ENCODE data around the gene CNBP.
"Not testable (repeated sequence)": the region's sequence is repeated elsewhere in the genome, so short reads cannot be mapped to it uniquely, and the experiment has no call there.

The CNBP gene

GRCh38 chr3:129184784-129185542, 1.3 kb upstream of the CNBP start:
- not testable (repeated sequence) for DNase-seq

GRCh38 chr3:129184396-129184657, 631 bp upstream of the CNBP start:
- peak; percentile 48 for DNase-seq

- no peak for DNase-seq
Measured at GRCh38 chr3:129182390-129183185, 1.1 kb downstream of the CNBP start.

DNA sequence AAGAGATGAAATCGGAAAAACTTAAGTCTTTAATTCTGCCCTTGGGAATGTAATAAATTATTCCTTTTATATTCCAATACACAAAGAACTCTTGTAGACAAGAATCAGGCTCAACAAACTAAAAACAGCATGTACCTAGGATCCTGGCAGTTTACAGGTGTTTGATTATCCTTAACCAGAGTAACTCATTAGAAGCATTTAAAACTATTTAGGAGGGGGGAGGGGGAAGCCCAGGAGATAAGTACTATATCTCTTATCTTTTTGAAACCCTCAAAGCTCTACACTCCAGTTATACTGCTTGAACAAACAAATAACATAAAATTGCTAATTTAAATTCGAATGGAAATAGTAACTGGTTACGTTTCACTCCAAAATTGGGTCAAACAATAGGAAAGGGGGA, 1.9 kb downstream of the CNBP start:
- DNase-seq, result no peak

DNA sequence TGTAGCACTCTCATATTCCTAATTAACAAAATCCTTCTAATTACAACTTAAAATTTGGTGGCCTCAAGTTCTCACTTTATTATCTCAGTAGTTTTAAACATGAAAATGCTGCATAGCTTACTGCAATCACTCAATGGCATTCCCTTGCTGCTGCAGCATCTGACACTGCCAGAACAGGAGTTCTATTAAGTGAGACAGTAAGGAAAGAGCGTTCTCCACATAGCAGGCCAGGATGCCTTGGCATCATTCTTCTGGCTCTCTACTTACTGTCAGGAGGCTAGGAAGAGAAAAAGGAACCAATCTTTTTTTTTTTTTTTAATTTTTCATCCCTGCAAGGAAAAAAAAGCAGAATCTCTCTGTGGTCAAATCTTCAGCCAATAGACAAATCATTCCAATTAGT, 3.2 kb downstream of the CNBP start:
- no peak for DNase-seq

- DNase-seq, result no peak
Measured at GRCh38 chr3:129176051-129176450, 7.6 kb downstream of the CNBP start.

- no peak for DNase-seq
Measured at GRCh38 chr3:129173725-129174124, 10.0 kb downstream of the CNBP start.

DNA sequence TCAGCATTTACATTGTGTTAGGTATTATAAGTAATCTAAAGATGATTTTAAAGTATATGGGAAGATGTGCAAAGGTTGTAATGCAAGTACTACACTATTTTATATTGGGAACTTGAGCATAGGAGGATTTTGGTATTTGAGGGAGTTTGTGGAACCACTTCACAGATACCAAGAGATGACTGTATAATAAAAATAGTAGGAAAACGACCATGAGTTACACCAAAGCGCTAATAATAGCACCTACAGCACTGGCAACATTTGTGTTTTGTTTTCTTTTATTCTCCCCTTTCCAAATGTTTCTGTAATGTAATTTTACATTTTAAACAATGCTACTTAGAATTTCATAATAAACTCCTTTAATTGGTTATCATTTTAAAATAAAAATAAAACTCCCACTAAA, 10.5 kb downstream of the CNBP start:
- no peak for DNase-seq

DNA sequence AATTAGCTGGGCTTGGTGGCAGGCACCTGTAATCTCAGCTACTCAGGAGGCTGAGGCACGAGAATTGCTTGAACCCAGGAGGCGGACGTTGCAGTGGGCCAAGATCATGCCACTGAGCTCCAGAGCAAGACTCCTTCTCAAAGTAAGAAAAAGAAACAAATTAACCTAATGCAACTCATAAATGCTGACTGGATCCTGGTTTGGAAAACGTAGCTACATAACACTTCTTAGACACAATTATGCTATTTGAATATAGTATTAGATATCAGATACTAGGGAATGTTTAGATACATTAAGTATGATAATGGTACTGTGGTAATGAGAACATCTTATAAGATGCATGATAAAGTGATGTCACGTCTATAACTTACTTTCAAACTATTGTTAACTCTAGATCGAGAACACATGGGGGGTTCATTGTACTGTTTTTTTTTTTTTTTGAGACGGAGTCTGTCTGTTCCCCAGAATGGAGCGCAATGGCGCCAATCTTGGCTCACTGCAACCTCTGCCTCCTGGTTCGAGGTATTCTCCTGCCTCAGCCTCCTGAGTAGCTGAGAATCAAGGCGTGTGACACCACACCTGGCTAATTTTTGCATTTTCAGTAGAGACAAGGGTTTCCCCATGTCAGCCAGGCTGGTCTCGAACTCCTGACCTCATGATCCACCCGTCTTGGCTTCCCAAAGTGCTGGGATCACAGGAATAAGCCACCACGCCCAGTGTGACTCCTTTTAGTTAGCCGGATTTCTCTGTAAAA, 16.9 kb downstream of the CNBP start:
- DNase-seq, result no peak

GRCh38 chr3:129165594-129165993, 18.1 kb downstream of the CNBP start:
- not testable (repeated sequence) for DNase-seq

DNA sequence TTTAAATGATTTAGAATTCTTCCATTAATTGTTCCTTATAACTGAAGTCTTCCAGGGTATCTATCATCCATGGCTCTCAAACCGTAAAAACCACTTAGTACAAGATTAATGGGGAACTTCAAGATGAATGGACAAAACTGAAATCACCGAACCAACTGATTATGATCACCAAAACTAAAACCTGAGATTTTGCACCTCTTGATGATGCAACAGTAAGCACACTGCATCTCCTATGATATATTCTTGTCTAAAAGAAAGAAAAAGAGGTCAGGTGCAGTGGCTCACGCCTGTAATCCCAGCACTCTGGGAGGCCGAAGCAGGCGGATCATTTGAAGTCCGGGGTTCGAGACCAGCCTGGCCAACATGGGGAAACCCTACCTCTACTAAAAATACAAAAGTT, 19.2 kb downstream of the CNBP start:
- DNase-seq, result no peak

GRCh38 chr3:129162729-129163579, 20.7 kb downstream of the CNBP start:
- DNase-seq, result no peak

- DNase-seq, result no peak
Measured at GRCh38 chr3:129161860-129162271, 21.8 kb downstream of the CNBP start.

GRCh38 chr3:129160891-129161859, 22.5 kb downstream of the CNBP start, which contains the start of gene ISY1:
Gene ISY1, minus strand, starts transcription at chr3:129161063. Its CDS starts 88 bp downstream, at chr3:129160975.
- DNase-seq, result peak; percentile 99

GRCh38 chr3:129144786-129145185, 38.9 kb downstream of the CNBP start:
- no peak for DNase-seq

DNA sequence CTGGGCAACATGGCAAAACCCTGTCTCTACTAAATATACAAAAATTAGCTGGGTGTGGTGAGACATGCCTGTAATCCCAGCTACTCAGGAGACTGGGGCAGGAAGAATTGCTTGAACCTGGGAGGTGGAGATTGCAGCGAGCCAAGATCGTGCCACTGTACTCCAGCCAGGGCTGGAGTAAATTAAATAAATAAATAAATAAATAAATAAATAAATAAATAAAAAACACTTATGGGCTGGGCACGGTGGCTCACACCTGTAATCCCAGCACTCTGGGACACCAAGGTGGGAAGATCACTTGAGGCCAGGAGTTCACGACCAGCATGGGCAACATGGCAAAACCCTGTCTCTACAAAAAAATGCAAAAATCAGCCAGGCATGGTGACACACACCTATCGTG, 42.7 kb downstream of the CNBP start:
- not testable (repeated sequence) for DNase-seq

DNA sequence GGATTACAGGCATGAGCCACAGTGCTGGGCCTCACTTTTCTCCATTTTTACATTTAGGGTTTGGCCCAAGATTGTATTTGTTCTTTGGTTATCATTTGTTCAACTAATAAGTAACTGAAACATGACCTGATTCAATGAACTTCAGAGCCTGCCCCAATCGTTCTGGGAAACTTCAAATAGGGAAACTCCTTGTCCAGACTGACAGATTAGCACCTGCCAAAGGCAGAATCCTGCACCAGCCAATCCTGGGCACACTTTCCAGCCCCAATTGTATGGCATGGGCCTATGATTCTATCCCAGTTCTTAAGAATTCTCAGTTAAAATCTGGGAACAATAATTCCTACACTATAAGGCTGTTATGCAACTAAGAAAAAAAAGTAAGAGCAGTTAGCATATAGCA, 43.8 kb downstream of the CNBP start:
- DNase-seq, result no peak

DNA sequence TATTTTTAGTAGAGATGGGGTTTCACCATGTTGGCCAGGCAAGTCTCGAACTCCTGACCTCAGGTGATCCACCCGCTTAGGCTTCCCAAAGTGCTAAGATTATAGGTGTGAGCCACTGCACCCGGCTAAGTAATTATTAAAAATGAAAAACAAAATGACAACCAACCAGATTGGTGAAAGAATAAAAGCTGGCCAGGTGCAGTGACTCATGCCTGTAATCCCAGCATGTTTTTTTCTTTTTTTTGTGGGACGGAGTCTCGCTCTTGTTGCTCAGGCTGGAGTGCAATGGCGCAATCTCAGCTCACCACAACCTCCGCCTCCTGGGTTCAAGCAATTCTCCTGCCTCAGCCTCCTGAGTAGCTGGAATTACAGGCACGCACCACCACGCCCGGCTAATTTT, 47.4 kb downstream of the CNBP start:
- DNase-seq, result not testable (repeated sequence)

- DNase-seq, result no peak
Measured at GRCh38 chr3:129132097-129132866, 51.4 kb downstream of the CNBP start.

DNA sequence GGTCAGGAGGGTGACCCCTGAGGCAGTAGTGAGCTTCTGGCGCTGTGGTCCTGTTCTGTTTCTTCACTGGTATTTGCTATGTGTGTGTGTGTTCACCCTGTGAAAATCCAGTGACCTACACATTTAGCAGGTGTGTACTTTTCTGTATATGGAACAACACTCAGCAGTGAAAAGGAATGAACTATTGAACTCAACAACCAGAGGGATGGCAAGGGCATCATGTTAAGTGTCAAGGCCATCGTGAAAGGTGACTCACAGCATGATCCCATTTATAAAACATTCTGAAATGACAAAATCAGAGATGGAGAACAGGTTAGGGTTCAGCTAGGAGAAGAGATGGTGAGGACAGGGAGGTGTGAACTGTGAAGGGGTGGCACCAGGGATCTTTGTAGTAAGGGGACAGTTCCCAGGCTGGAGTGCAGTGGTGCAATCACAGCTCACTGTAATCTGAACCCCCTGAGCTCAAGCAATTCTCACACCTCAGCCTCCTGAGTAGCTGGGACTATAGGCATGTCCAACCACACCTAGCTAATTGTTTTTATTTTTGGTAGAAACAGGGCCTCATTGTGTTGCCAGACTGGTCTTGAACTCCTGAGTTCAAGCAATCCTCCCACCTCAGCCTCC, 52.1 kb downstream of the CNBP start:
- no peak for DNase-seq

All from NCI-H1105 treated with DMSO at 0.1 percent for 48 hours (cell line).